HFF-Myc (cell line): ENCODE data around the gene RALY.

ENCODE experiments used
- DNase-seq: peaks from one replicate; pipeline ENCODE4 v3.0.0-alpha.2; 2011; ENCODE audit warnings: low read depth; ENCODE audit errors: extremely low read depth
- H3K4me3 ChIP-seq: replicated peaks from 2 replicates; pipeline ENCODE4 v1.5.1; 2011; ENCODE audit warnings: low read depth, mild to moderate bottlenecking, control low read depth, low read length
- TF ChIP-seq, protein P1 (sequence below): IDR thresholded peaks from 2 replicates; pipeline ENCODE4 v1.5.1; 2012; ENCODE audit warnings: mild to moderate bottlenecking, low read depth, low read length, control low read depth; ENCODE audit errors: missing control alignments

The RALY gene

DNA sequence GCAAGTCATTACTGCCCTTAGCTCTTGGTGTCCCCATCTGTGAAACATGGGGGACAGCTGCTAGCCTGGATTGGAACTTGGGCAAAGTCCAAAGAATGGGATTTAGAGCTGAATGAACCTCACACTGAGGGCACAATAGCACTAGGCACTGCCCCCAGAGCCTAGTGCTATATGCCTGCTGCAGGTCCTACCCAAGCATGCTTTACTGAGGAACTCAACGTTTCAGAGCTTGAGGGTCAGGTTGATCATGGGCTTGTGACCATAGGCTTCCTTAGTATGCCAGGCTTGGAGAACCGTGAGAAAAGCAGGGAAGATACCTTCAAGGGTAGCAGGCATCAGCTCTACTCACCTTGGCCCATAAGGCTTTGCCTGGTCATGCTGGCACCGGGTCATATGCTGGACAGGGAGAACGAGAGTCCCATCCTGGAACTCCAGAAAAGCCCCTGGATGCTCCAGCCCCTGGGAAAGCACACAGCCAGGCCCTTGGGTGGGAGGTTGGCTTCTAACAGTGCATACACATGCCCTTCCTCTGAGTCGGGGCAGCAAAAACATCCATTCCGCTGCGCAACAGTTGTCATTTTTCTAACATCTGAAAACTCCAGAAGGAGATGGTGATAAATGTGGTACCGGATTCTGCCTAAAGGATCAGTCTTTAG is 88.6 kb downstream of the RALY start:
- H3K4me3 ChIP-seq, result no peak overlapping the region
- TF ChIP-seq, protein P1, sequence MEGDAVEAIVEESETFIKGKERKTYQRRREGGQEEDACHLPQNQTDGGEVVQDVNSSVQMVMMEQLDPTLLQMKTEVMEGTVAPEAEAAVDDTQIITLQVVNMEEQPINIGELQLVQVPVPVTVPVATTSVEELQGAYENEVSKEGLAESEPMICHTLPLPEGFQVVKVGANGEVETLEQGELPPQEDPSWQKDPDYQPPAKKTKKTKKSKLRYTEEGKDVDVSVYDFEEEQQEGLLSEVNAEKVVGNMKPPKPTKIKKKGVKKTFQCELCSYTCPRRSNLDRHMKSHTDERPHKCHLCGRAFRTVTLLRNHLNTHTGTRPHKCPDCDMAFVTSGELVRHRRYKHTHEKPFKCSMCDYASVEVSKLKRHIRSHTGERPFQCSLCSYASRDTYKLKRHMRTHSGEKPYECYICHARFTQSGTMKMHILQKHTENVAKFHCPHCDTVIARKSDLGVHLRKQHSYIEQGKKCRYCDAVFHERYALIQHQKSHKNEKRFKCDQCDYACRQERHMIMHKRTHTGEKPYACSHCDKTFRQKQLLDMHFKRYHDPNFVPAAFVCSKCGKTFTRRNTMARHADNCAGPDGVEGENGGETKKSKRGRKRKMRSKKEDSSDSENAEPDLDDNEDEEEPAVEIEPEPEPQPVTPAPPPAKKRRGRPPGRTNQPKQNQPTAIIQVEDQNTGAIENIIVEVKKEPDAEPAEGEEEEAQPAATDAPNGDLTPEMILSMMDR, result no peak
- DNase-seq, result no peak

DNA sequence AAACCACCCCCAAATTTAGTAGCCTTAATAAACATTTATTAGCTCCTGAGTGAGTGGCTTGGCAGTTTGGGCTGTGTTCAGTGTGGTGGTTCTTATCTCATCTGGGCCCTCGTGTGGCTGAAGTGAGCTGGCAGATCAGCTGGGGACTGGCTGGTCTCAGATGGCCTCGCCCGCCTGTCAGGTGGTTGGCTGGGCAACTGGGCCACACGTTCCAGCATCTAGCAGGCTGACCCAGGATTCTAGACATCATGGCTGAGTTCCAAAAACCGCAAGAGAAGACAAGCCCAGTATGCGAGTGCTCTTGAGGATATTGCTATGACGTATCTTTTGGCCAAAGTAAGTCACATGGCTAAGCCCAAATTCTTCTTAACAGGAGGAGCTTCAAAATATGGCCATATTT is 89.4 kb downstream of the RALY start:
- no peak overlapping the region for H3K4me3 ChIP-seq
- TF ChIP-seq, protein P1, result no peak
- DNase-seq, result peak; percentile 50

DNA sequence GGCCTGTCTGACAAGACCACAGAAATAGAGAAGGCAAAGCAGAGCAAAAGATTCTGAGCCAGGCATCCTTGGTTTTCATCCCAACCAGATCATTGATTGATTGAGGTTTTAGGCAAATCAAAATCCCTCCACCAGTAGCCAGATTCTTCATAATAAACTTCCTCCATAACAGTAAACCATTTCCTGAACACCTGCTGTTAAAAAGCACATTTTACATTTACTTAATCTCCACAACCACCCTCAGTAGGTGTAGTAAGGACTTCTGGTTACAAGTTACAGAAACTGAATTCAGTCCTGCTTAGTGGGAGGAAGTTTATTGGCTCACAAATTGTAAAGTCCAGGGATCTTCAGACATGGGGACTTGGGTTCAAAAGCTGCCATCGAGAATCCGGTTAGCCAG is 90.1 kb downstream of the RALY start:
- no peak for DNase-seq
- TF ChIP-seq, protein P1, result no peak
- H3K4me3 ChIP-seq, result no peak overlapping the region

DNA sequence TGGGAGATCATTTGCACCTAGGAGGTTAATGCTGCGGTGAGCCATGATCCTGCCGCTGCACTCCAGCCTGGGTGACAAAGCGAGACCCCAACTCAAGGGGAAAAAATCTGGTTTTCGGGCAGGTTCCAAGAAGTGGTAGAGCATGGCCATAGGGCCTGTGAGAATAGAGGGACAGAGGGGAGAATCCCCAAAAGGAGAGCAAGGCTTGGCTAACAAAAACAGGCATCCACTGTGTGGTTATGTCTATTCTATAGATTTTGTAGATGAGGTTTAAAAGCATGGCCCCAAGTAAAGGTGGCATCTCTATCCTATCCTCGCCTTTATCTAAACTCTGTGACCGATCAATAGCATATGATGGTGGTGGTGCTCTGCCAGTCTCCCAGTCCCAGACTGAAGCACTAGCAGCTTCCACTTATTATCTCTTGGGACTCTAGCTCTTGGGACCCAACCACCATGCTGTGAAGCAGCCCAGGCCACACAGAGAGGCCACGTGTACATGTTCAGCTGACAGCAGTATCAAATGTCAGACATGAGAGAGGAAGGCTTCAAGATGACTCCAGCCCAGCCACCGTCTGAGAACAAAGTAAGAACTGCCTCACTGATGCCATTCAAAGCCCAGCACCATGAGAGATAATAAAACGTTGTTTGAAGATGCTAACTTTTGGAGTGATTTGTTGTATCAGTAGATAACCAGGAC is 90.7 kb downstream of the RALY start:
- TF ChIP-seq, protein P1, result no peak
- DNase-seq, result no peak

DNA sequence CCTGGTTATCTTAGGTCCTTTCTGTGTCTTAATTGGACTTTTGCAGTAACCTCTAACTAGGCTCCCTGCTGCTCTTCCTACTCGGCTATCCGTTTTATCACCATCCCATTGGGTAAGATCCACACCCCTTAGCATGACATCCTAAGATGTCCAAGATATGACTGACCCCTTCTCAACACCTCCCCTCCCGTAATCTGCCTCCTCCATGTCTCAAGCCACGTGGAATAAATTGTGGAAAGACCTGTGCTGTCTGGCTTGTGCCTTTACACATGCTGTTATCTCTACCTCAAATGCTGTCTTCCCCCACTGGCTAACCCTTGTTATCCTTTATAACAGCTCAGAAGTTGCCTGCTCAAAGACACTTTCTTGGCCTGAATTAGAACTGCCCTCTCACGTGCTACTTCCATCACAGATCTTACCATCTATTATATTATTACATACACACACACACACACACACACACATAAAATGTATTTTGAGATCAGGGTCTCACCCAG is 91.9 kb downstream of the RALY start:
- H3K4me3 ChIP-seq, result no peak overlapping the region
- no peak for DNase-seq
- TF ChIP-seq, protein P1, result no peak

More for the DNA sequence above, 90.7 kb downstream of the RALY start:
- no peak overlapping the region for H3K4me3 ChIP-seq

DNA sequence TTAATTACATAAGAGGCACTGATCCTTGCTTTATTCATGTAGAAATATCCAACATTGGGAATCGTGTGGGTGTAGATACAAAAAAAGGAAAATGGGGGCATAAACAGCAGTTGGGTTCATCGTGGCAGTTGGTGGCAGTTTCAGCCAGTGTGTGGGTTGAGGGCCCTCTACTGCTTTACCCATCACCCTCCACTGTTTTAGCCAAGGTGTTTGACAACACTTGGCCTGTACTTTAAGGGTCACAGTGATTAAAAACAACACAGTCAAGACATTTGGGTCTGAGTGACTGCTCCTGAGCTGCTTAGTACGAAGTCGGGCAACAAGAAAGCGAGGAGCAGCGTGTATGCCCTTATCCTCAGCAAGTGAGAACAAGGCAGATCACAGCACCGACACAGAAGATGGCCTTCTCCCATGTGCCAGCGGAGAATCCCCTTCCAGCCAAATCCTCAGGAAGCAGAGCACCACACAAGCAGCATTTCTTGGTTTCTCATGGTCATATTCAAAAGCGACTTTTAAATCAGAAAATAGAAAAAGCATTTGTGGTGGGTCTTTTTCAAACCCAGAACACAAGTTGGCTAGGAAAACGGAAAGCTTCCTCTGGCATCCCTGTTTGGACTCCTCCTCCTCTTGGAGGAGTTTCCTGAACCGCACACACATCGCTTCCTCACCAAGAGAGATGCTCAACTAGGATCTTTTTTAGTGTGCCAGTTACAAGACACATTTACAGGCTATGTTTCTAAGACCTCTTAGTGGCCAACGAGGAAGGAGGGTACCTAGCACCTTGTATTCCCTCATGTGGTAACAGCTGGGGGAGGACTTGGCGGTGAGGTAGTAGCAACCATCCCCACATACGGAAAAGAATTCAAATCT is 94.8 kb downstream of the RALY start:
- DNase-seq, result no peak
- TF ChIP-seq, protein P1, result no peak

More for the DNA sequence above, 94.8 kb downstream of the RALY start:
- H3K4me3 ChIP-seq, result no peak overlapping the region
